ENCODE data around the gene BCORL1. TPM values are rescaled to one million over a fixed set of nuclear protein-coding genes. Genes with fewer than 3 reads are reported as not detected.

BCORL1 gene
- total RNA-seq, 2 donors from 2014 or later: 8.5 to 22.3 TPM

DNA sequence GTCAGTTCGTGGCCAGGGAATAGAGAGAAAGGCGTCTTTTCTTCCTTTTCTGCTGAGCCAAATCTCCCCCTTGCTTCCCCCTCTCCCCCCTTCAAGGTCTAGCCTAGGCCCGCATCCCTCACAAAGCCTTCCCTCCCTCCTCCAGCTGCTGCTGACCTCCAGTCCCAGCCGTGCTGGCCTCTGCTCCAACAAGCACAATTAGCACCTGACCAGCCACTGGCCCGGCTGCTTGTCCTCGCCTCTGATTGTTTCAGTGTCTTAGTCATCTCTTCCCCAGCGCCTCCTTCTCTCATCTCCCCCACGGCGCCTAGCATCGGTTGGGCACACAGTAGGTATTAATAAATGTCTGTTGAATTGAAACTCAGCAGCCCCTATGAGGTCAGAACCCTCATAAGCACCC, 123.6 kb downstream of the BCORL1 start:
- ATAC-seq (ENCODE audit: insufficient number of reproducible peaks, low FRiP score, low read depth): no peak
- no peak for DNase-seq (ENCODE audit: low spot score)
- H3K36me3 ChIP-seq: no peaks in the 10 kb centered on the region
- H3K4me3 ChIP-seq: no peak overlapping the region
- TF ChIP-seq, protein P1, sequence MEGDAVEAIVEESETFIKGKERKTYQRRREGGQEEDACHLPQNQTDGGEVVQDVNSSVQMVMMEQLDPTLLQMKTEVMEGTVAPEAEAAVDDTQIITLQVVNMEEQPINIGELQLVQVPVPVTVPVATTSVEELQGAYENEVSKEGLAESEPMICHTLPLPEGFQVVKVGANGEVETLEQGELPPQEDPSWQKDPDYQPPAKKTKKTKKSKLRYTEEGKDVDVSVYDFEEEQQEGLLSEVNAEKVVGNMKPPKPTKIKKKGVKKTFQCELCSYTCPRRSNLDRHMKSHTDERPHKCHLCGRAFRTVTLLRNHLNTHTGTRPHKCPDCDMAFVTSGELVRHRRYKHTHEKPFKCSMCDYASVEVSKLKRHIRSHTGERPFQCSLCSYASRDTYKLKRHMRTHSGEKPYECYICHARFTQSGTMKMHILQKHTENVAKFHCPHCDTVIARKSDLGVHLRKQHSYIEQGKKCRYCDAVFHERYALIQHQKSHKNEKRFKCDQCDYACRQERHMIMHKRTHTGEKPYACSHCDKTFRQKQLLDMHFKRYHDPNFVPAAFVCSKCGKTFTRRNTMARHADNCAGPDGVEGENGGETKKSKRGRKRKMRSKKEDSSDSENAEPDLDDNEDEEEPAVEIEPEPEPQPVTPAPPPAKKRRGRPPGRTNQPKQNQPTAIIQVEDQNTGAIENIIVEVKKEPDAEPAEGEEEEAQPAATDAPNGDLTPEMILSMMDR (IDR thresholded peaks at IDR 0.05): no peak
- H3K27me3 ChIP-seq (replicated peaks; ENCODE audit: insufficient read depth): no peaks in the 10 kb centered on the region
- H3K9me3 ChIP-seq: no peaks in the 10 kb centered on the region
- peaks cover 0 to 19% of the 10 kb centered on the region in 2 donors for H3K4me1 ChIP-seq (ENCODE audit: control insufficient read depth in 1 of 2, low read depth in 2 of 2)
- no peak overlapping the region for H3K27ac ChIP-seq

Other genes with a start within 250 kb of the BCORL1 start
- 1 to 10 TPM; 2.7 to 4.2 TPM for gene XPNPEP2, start 243.7 kb upstream of the BCORL1 start, total RNA-seq
- gene SASH3, start 202.7 kb upstream of the BCORL1 start, total RNA-seq: 10 to 100 TPM; 12.4 to 16.2 TPM
- 10 to 100 TPM; 18.3 to 38.4 TPM for gene ZDHHC9, start 138.7 kb upstream of the BCORL1 start, total RNA-seq
- gene UTP14A, start 76.5 kb upstream of the BCORL1 start, total RNA-seq: 10 to 100 TPM in 1 of 2 donors, 1 to 10 TPM in 1; 8.8 to 19.1 TPM
- gene ELF4, start 127.9 kb downstream of the BCORL1 start, total RNA-seq: 10 to 100 TPM; 11.1 to 16.9 TPM
- gene AIFM1, start 183.2 kb downstream of the BCORL1 start, total RNA-seq: 10 to 100 TPM; 11.4 to 13.6 TPM
- not detected for gene RAB33A, start 189.3 kb downstream of the BCORL1 start, total RNA-seq